ENCODE data around the gene APH1B.

DNA sequence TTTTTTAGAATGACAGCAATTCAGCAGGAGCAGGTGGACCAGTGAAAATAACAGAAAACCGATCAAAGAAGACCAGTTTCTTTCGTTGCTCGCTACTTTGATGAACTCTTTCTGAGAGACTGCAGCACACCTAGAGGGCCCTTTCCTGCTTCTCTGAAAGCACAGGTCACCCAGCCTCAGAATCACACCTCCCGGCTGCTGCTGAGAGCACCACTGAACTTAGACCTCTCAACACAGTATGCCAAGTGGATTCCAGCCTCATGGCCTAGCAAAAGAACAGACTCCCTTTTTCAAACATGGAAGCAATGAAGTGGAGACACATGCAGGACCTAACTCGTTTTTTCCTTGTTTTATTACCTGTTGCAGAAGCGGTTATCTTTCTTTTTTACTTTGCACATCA, 13.9 kb upstream of the APH1B start:
- TF ChIP-seq, protein P1, sequence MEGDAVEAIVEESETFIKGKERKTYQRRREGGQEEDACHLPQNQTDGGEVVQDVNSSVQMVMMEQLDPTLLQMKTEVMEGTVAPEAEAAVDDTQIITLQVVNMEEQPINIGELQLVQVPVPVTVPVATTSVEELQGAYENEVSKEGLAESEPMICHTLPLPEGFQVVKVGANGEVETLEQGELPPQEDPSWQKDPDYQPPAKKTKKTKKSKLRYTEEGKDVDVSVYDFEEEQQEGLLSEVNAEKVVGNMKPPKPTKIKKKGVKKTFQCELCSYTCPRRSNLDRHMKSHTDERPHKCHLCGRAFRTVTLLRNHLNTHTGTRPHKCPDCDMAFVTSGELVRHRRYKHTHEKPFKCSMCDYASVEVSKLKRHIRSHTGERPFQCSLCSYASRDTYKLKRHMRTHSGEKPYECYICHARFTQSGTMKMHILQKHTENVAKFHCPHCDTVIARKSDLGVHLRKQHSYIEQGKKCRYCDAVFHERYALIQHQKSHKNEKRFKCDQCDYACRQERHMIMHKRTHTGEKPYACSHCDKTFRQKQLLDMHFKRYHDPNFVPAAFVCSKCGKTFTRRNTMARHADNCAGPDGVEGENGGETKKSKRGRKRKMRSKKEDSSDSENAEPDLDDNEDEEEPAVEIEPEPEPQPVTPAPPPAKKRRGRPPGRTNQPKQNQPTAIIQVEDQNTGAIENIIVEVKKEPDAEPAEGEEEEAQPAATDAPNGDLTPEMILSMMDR (IDR thresholded peaks at IDR 0.05 in 8 of 11, conservative IDR thresholded peaks at IDR 0.05 in 3 of 11): no peak
- no peak for TF ChIP-seq POLR2AphosphoS5 (IDR thresholded peaks at IDR 0.05)
- no peak for TF ChIP-seq POLR2A (IDR thresholded peaks at IDR 0.05)
